Activated CD8-positive, alpha-beta memory T cell treated with anti-CD3 and anti-CD28 coated beads, Interleukin-2, amount 50 U/mL, for 48 hours (primary cell): ENCODE data around the gene UFM1.
"Not testable (repeated sequence)": the region's sequence is repeated elsewhere in the genome, so short reads cannot be mapped to it uniquely, and the experiment has no call there.

ENCODE experiments used
- DNase-seq: peaks from one replicate; pipeline ENCODE4 v3.0.0-alpha.2; 2020

The UFM1 gene

GRCh38 chr13:38366954-38367645, 17.4 kb downstream of the UFM1 start:
- DNase-seq: no peak

GRCh38 chr13:38369058-38369457, 19.4 kb downstream of the UFM1 start:
- DNase-seq: no peak

GRCh38 chr13:38370096-38370495, 20.4 kb downstream of the UFM1 start:
- DNase-seq: not testable (repeated sequence)

GRCh38 chr13:38372820-38373383, 23.3 kb downstream of the UFM1 start:
- no peak for DNase-seq

- no peak for DNase-seq
Observed at GRCh38 chr13:38376546-38376945, 26.9 kb downstream of the UFM1 start.

GRCh38 chr13:38381890-38382289, 32.2 kb downstream of the UFM1 start:
- no peak for DNase-seq

- DNase-seq: no peak
Observed at GRCh38 chr13:38382946-38383345, 33.3 kb downstream of the UFM1 start.

- DNase-seq: no peak
Observed at GRCh38 chr13:38384171-38384570, 34.5 kb downstream of the UFM1 start.

GRCh38 chr13:38385153-38385891, 35.7 kb downstream of the UFM1 start:
- no peak for DNase-seq

- DNase-seq: no peak
Observed at GRCh38 chr13:38386421-38386820, 36.8 kb downstream of the UFM1 start.

- DNase-seq: no peak
Observed at GRCh38 chr13:38391341-38391740, 41.7 kb downstream of the UFM1 start.

- DNase-seq: no peak
Observed at GRCh38 chr13:38394777-38395496, 45.3 kb downstream of the UFM1 start.

- no peak for DNase-seq
Observed at GRCh38 chr13:38395497-38395788, 45.8 kb downstream of the UFM1 start.

GRCh38 chr13:38398711-38399493, 49.3 kb downstream of the UFM1 start:
- no peak for DNase-seq

- no peak for DNase-seq
Observed at GRCh38 chr13:38399535-38399934, 49.9 kb downstream of the UFM1 start.

- no peak for DNase-seq
Observed at GRCh38 chr13:38401276-38401675, 51.6 kb downstream of the UFM1 start.

- DNase-seq: no peak
Observed at GRCh38 chr13:38405216-38405615, 55.6 kb downstream of the UFM1 start.

- DNase-seq: no peak
Observed at GRCh38 chr13:38409771-38410170, 60.1 kb downstream of the UFM1 start.

- DNase-seq: no peak
Observed at GRCh38 chr13:38412266-38412665, 62.6 kb downstream of the UFM1 start.
